Measurements from ENCODE around the gene ENTPD8.

DNA sequence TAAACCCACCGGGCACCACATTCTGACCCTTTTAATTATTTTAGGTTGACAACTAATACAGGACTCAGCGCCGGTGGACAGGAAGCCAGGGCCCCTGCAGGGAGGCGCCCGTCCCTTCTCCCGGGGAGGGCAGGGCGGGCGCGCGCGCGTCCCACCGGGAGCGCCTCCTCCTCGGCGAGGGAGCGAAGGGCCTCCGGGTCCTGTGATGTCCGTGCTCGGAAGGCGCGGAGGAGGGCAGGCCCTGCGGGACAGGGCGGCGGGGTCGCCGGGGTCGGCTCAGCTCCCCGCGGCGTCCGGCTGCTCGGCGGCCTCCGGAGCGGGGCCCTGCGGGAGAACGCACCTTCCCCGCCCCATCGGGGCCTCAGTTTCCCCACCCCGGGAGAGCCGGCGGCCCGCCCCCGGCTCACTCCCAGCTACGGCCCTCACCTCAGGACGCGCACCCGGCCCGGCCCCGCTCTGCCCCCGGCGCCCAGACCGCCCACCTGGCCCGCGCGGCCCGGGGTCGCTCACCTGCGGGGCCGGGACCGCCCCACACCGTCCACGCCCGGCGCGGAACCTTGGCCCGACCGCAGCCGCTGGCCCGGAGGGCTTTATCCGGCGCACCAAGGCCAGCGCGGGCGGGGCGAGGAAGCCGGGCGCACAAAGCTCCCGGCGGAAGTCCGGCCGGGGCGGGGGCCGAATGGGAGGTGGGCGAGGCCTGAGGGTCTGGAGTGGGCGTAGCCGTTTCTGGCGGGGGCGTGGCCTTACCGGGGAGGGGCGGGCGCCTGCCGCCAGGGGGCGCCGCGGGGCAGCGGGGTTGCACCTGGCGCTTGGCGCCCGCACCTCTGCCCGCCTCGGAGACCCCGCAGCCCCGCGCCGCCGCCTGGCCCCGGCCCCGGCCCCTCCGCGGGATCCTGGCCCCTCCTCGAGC is 18.3 kb downstream of the ENTPD8 start, which contains the start of the genes EXD3 and NOXA1:
- peak in 2 of 3 donors; percentile 43 to 71 for TF ChIP-seq CTCF (IDR thresholded peaks at IDR 0.05)
- peak in 2 of 3 donors; percentile 52 to 61 for TF ChIP-seq POLR2AphosphoS5 (IDR thresholded peaks at IDR 0.05)

Measured in breast epithelium (tissue), 3 donors.